ENCODE data around the gene ZNF786.
"Not testable (repeated sequence)": the region's sequence is repeated elsewhere in the genome, so short reads cannot be mapped to it uniquely, and the experiment has no call there.

ZNF786 gene, protein sequence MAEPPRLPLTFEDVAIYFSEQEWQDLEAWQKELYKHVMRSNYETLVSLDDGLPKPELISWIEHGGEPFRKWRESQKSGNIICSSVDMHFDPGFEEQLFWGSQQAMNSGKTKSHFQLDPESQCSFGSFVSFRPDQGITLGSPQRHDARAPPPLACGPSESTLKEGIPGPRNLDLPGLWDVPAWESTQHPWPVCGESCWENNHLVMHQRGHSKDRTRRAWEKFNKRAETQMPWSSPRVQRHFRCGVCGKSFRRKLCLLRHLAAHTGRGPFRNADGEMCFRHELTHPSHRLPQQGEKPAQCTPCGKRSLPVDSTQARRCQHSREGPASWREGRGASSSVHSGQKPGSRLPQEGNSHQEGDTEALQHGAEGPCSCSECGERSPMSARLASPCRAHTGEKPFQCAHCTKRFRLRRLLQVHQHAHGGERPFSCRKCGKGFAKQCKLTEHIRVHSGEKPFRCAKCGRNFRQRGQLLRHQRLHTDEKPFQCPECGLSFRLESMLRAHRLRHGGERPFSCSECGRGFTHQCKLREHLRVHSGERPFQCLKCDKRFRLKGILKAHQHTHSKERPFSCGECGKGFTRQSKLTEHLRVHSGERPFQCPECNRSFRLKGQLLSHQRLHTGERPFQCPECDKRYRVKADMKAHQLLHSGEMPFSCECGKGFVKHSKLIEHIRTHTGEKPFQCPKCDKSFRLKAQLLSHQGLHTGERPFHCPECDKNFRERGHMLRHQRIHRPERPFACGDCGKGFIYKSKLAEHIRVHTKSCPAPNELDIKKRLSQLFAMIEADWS

DNA sequence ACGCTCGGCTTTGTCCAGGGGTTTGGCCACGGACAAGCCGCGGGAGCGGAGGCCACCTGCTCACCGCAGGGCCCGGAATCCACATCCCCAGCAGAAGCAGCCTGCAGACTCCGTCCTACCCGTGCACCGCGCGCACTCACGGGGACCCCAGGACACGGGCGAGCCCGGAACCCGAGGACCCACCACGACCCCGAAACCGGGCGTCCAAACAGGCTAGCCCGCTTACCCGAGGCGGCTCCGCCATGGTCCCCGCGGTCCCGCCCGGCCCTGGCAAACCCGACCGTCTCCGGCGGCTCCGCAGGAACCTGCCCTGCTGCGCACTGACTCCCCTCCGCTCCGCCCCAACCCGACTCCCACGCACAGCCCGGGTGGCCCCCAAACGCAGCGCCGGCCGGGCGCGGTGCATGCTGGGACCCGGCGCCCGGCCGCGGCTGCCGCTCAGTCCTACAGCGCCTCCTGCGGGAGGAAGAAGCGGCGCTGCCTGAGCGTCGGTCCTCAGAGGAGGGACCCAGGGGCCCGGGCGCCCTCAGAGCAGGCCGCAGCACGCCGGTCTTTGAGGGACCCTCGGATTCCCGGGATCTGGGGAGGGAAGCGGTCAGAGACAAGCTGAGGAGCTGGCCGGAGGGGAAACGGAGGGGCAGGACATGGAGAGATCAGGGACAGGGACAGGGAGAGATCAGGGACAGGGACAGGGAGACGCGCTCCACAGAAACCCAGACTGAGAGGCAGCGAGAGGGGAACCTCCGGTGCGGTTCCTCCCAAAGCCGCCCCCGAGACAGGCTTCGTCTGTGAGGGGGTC, at the start of gene ZNF786:
TSS of gene ZNF786 (minus strand) at position 322 of the 799 bp plus-strand sequence. CDS start at position 244, 78 bp downstream.
- DNase-seq (ENCODE audit: low read depth, low spot score), result peak; percentile 98

DNA sequence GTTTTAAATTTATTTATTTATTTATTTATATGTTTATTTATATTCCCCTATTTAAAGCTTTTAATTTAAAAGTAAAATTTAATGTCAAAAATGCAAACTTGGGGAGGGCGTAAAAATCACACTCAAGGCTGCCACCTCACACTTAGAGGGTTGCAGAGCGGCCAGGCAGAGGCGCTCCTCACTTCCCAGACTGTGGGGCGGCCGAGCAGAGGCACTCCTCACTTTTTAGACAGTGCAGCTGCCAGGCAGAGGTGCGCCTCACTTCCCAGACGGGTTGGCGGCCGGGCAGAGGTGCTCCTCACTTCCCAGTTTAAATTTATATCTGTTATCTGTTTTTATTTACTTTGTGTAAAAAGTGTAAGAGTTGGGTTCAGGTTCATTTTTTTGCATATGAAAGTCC, 45.6 kb upstream of the ZNF786 start:
- no peak for DNase-seq (ENCODE audit: low read depth, low spot score)

DNA sequence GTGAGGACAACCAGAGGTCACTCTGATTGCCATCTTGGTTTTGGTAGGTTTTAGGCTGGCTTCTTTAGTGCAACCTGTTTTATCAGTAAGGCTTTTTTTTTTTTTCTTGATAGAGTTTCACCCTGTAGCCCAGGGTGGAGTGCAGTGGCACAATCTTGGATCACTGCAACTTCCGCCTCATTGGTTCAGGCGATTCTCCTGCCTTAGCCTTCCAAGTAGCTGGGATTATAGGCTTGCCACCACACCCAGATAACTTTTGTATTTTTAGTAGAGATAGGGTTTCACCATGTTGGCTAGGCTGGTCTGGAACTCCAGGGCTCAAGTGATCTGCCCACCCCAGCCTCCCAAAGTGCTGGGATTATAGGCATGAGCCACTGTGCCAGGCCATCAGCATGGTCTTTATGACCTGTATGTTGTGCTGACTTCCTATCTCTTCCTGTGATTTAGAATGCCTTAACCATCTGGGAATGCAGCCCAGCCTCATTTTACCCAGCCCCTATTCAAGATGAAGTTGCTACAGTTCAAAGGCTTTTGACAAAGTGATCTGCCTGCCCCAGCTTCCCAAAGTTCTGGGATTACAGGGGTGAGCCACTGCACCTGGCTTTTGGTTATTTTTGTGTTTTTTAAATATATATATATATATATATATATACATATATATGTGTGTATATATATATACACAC, 42.7 kb upstream of the ZNF786 start:
- no peak for DNase-seq (ENCODE audit: low read depth, low spot score)

GRCh38 chr7:149130572-149131198, 40.2 kb upstream of the ZNF786 start:
- DNase-seq (ENCODE audit: low read depth, low spot score), result no peak

- peak; percentile 67 for DNase-seq (ENCODE audit: low read depth, low spot score)
Measured at GRCh38 chr7:149126662-149127266, 36.2 kb upstream of the ZNF786 start.

DNA sequence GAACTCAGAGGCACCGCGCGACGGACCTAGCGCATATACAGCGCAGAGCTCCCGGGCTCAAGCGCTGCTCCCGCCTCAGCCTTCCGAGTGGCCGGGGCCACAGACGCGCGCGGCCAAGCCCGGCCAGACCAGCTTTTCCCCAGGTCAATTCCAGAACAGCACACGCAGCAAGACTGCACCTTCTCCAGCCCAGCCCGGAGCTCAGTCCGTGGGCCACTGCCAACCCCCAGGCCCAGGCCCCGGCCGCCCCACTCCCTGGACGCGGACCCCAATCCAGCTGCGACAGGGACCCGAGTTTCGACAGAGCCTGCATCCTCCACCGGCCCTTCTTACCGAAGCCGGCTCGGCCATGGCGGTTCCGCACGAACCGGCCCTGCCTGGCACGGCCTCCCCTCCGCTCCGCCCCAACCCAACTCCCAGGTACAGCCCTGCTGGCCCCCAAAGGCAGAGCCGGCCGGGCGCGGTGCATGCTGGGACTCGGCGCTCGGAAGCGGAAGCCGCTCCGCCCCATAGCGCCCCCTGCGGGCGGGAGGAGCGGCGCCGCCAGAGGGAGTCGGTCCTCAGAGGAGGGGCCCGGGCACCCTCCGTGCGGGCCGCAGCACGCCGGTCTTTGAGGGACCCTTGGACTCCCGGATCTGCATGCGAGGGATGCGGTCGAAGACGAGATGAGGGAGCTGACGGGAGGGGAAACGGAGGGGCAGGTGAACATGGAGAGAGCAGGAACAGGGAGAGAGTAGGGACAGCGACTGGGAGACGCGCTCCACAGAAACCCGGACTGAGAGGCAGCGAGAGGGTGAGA, 35.5 kb upstream of the ZNF786 start, which contains the start of gene ZNF425:
TSS of gene ZNF425 (minus strand) at position 462 of the 799 bp plus-strand sequence. CDS start at position 351, 111 bp downstream.
- peak; percentile 98 for DNase-seq (ENCODE audit: low read depth, low spot score)

GRCh38 chr7:149125189-149125862, 34.8 kb upstream of the ZNF786 start:
- DNase-seq (ENCODE audit: low read depth, low spot score), result peak; percentile 4

GRCh38 chr7:149109969-149110368, 19.5 kb upstream of the ZNF786 start:
- DNase-seq (ENCODE audit: low read depth, low spot score), result no peak

- DNase-seq (ENCODE audit: low read depth, low spot score), result no peak
Measured at GRCh38 chr7:149104749-149105148, 14.2 kb upstream of the ZNF786 start.

GRCh38 chr7:149104214-149104613, 13.7 kb upstream of the ZNF786 start:
- DNase-seq (ENCODE audit: low read depth, low spot score), result no peak

DNA sequence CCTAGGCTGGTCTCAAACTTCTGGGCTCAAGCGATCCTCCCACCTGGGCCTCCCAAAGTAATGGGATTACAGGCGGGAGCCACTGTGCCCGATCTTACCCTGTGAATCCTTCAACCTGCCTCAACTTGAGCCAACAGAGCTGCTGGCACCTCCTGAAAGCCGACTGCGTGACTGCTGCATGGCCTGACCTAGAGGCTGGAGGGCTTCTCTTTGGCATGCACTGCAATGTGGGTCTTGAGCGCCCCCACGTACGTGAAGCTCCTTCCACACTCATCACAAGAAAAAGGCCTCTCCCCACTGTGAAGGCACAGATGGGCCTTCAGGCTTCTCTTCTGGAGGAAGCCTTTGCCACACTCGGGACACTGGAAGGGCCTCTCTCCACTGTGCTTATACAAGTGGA, 12.9 kb upstream of the ZNF786 start:
- DNase-seq (ENCODE audit: low read depth, low spot score), result no peak

DNA sequence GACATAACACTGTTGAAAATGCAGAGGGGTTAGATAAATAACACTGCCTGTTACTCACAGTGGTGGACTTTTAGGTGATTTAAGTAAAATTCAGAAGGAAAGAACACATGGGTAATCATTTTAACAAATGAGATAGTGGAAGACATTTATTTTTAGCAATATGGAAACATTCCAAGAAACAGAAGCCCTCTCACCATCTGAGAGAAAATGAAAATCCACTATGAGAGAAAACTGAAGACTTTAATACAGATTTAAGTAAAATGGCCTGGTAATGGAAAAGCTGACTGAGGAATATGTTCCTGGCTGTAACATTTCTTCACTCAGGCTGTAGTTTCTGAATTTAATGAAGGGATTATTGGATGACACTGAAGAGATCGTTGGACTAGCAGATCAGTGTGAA, 12.1 kb upstream of the ZNF786 start:
- no peak for DNase-seq (ENCODE audit: low read depth, low spot score)

- no peak for DNase-seq (ENCODE audit: low read depth, low spot score)
Measured at GRCh38 chr7:149100821-149101220, 10.3 kb upstream of the ZNF786 start.

DNA sequence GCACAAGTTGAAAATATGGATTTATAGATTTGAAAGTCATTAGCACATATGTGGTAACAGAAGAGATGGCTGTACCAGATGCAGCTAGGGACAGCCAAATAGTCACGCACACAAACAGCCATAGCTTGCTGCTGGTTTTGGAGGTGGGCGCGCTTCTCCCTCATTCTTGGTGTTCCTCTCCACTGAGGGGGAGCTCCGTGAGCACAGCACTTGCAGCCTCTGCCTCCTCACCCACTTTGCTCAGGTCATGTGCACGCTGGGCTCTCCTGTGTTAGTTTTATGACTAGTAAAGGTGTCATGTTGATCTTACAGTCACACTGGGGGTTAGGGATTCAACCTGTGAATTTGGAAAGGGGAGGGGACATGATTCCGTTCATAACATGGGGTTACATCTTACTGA, 8.5 kb upstream of the ZNF786 start:
- DNase-seq (ENCODE audit: low read depth, low spot score), result no peak

GRCh38 chr7:149097088-149097487, 6.6 kb upstream of the ZNF786 start:
- peak; percentile 21 for DNase-seq (ENCODE audit: low read depth, low spot score)

- DNase-seq (ENCODE audit: low read depth, low spot score), result no peak
Measured at GRCh38 chr7:149093228-149093627, 2.7 kb upstream of the ZNF786 start.

DNA sequence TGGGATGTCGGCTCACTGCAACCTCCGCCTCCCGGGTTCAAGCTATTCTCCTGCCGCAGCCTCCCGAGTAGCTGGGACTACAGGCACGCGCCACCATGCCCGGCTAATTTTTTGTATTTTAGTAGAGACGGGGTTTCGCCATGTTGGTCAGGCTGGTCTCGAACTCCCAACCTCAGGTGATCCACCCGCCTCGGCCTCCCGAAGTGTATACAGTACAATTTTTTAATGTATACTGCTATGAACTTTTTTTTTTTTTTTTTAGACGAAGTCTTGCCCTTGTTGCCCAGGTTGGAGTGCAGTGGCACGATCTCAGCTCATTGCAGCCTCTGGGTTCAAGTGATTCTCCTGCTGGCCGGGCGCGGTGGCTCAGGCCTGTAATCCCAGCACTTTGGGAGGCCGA, 1.7 kb upstream of the ZNF786 start:
- not testable (repeated sequence) for DNase-seq (ENCODE audit: low read depth, low spot score)

DNA sequence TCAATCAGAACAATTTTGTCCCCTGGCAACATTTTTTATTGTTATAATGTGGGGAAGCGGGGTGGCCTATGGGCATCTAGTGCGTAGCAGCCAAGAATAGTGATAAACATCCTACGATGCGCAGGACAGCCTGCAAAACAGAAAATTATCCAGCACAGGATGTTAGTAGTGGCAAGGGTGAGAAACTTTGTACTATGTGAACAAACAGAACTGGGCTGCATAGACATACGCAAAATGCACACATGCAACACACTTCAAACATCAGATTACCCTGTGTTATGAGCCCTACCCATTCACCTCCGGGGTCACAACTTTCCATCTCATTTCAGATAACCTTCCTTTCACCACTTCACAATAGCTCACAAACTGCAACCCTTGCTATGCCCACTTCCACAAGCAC, 3.1 kb downstream of the ZNF786 start:
- DNase-seq (ENCODE audit: low read depth, low spot score), result no peak

- no peak for DNase-seq (ENCODE audit: low read depth, low spot score)
Measured at GRCh38 chr7:149085866-149086265, 4.7 kb downstream of the ZNF786 start.
